ENCODE data around the gene HSD17B1.

- TF ChIP-seq CTCF (IDR thresholded peaks at IDR 0.05; ENCODE audit: low read length) (peak; percentile 44), EZH2 (IDR thresholded peaks at IDR 0.05; ENCODE audit: borderline replicate concordance, low read length) (no peak)
Measured at GRCh38 chr17:42577532-42578281, 25.0 kb downstream of the HSD17B1 start, which contains the start of gene PSMC3IP.
